CD4-positive, alpha-beta T cell treated with Interferon alpha-2 for 1 hour (primary cell): Measurements from ENCODE around the gene STAC2.

Source experiments
- DNase-seq, 2 donors: peaks; one replicate each; pipeline ENCODE4 v3.0.0-alpha.2; 2020 to 2022

STAC2 gene

DNA sequence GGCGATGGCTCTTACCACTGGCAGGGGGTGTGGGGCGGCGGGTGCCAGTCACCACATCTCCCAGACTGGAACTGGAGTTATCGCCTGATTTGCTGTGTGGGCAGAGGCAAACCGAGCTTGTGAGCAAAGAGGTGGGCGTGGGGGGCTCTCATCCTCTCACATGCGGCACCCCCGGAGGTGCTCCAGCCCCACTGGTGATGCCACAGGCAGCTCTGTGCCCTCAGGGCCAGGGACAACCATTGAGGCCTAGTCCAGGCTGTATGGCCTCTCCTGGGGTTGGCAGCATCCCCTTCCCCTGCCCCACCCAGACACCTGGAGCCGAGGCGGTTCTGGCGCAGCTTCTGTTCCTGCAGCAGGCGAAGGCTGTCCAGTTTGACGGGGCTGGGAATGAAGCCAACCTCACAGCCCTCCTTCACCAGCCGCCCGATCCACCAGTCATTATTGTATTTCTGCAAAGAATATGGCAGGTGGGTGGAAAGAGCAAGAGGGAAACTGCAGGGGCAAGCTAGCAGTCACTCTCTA, 39.2 kb downstream of the STAC2 start:
- DNase-seq, result no peak

DNA sequence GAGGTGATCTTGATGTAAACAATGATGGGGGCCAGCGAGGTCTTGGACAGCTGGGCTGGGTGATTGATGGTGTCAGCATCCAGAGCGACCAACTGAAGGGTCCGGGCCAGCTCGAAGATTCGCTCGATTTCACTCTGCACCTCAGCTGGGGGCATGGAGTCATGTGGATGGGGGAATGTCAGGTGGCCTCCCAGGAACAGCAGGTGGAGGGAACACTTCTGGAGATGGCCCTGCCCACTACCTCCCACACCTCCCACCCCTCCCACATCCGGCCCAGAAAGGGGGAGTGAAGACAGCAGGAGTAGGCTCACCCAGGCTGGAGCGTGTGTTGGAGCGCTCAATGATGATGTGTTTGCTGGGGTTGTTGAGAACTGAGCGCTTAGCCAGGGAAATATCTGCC, 42.0 kb downstream of the STAC2 start:
- no peak for DNase-seq

DNA sequence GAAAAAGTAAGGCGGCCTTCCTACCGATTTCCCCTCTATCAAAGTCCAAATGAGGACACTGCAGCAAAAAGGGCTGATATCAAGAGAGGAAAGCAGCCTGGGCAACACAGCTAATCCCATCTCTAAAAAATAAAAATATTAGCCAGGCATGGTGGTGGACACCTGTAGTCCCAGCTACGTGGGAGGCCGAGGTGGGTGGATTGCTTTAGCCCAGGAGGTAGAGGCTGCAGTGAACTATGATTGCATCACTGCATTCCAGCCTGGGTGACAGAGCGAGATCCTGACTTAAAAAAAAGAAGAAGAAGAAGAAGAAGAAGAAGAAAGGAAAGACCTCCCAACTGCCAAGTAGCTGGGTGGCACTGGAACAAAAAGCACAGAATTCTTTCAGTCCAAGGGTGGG, 42.7 kb downstream of the STAC2 start:
- DNase-seq, result no peak

DNA sequence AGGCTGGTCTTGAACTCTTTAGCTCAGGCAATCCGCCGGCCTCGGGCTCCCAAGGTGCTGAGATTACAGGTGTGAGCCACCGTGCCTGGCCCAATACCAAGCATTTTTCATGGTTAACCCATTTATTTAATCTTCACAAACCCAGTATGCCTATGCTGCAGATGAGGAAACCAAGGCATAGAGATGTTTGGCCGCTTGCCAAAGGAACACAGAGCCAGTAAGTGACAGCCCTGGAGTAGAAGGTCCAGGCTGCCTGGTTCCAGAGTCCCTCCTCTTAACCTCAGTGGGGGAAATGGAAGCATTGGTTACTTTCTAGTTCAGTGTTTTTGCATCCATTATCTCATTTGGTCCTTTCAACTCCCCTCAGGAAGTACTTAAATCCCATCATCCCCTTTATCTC, 44.4 kb downstream of the STAC2 start:
- DNase-seq, result no peak

DNA sequence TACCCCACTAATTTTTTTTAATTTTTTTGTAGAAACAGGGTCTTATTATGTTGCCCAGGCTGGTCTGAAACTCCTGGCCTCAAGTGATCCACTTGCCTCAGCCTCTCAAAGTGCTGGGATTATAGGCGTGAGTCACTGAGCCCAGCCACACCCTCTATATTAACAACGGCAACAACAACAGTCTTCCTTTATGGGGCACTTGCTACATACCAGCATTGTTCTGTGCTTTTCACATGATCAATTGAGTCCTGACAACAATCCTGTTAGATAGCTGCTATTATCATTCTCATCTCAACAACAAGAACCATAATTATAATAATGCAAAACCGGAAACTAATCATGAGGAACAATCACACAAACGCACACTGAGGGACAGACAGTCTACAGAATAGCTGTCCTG, 47.2 kb downstream of the STAC2 start:
- no peak for DNase-seq

DNA sequence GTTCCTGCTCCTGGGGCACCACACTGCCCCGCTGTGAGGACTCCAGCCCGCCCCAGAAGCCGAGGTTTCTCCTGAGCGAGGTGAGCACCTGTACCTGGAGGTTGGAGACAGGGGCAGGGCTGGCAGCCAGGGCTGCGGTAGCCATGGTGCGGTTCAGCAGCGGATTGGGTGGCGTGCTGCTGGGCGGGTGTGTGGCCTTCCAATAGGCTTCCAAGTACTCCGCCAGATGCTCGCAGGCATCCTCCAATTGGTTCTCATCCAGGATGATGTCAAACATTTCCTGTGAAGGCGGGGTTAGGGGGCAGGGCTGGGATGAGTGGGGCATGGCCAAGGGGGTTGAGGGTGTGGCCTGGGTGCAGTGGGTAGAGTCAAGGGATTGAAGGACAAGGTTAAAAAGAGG, 48.5 kb downstream of the STAC2 start:
- no peak for DNase-seq

DNA sequence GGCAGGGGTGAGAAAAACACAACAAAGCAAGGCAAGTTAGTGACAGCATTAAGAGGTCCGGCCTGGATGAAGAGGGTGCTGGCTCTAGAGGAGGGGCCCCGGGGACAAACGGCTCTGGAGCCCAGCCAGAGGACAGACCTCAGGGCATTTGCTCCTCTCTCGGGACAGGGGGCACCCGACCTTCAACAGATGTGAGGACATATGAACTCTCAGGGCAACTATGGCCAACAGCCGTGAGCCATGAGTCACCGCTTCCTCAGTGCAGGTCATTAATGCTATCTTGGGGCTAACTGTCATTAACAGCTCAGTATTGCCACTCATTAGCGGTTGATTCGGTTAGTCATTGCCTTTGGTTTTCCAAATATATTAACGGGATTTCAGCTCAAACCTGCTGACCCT, 50.1 kb downstream of the STAC2 start:
- DNase-seq, result no peak

DNA sequence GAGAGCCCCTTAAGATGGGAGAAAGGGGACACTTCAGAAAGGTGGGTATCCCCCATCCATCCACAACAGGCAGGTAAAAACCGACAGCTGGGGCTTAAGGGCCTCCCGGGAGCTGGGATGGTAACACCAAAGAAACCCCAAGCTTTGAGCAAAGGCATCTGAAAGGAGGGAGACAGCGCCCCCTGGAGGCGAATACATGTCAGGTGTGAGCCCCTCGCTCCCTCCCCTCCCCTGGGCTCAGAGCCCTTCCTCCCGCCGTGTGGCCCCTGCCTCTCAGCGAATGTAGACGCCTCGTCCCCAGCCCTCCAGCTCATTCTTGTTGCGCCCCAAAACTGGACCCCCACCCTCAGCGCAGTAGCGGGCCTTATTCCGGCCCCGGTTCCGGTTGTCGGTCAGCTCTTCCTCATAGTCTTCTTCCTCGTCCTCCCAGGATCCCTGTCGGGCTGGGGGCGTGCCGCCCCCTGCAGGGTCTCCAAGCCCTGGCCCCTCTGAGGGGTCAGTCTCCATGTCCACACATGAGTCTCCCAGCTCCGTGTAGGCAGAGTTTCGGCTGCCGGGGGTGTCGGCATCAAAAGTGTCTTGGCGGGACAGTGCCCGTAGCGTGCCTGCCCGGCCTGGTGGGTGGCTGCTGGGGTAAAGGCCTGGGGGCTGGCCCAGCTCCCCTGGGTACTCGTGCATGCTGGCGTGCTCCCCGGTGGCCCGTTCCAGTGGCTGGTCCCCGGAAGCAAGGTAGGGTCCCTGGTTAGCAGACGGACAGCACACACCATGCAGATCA, 50.6 kb downstream of the STAC2 start:
- peak; percentile 76 to 79 for DNase-seq

DNA sequence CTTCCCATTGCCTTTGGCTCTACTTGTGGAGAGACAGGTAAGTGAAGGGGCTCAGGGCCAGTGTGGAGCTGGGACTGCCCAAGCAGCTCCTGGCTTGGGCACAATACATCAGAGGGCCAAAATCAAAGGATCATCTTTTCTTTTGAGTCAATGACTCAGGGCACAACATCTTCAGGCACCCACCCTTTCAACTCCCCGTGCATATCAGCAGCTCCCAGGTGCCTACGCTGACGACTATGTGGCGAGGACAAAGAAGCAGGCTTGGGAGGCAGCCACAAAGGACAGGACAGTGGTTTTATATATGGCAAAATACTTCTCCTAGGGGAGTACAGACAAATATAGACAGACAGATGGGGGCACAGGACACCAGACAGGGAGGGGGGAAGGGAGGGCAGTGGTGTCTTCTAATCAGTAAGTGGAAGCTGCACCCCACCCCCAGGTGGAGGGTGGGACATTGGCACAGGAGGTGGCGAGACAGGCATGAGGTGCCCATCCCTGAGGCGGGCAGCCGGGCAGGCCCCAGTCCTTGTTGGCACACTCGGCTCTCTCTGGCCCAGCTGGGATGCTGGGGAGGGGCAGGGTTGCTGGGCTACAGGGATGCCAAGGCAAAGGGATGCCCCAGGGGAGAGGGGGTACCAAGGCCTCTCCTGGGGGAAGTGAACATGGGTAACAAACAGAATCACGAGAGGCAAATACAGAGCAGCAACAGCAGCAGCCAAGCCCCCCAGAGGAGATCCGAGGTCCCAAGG, 52.0 kb downstream of the STAC2 start:
- no peak for DNase-seq

DNA sequence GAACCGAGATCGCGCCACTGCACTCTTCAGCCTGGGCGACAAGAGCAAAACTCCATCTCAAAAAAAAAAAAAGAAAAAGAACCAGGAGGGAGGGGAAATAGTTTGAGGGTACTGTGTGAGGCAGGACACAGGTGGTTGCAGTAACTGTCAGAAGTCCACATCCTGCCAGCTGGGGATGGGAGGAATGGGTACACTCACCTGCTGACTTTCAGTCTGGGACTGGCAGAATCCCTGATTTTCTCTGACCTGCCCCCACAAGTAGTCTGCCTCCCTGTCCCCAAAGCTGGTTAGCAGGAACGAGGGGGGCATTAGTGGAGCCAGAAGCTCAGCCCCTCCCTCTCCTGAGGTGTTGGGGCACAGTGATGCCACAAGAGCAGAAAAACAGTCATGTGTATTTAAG, 52.7 kb downstream of the STAC2 start:
- no peak for DNase-seq

DNA sequence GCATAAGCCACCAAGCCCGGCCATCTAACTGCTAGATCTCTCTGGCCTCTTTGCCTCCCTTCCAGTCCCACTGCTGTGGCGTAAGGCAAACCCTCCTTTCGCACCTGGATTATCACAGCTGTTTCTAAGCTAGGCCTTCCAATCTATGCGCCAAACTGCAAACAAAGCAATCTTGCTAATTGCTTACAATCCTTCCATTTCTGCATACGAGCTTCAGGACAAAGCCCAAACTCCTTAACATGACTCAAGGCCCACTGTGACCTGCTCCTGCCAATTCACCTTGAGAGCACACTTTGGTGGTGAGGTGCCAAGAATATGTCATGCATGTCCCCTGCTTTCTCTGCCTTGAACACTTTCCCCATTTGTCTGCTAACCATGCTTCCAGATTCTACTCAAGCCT, 53.8 kb downstream of the STAC2 start:
- DNase-seq, result no peak

DNA sequence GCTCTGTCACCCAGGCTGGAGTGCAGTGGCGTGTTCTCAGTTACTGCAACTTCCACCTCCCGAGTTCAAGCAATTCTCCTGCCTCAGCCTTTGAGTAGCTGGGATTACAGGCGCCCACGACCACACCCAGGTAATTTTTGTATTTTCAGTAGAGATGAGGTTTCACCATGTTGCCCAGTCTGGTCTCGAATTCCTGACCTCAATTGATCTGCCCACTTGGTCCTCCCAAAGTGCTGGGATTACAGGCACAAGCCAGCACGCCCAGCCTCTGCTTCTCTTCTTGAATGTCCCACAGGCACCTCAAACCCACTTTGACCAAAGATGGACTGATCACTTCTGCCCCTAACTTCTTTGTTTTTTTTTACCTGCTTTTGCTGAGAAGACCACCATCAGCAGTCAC, 55.2 kb downstream of the STAC2 start:
- DNase-seq, result no peak

DNA sequence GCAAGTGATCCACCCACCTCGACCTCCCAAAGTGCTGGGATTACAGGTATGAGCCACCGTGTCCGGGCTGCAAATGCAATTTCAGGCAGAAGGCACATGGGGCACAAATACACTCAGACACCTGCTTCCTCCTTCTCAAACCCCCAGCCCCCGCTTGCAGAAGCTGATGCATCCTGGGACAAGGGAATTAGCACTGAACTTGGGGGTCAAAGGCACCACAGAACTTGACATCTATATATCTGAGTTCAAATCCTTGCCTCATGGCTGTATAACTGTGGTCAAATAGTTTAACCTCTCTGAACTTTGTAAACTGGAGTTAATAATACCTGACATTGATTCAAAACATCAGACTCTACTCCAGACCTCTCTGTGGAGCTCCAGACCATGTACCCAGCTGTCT, 55.6 kb downstream of the STAC2 start:
- DNase-seq, result no peak

DNA sequence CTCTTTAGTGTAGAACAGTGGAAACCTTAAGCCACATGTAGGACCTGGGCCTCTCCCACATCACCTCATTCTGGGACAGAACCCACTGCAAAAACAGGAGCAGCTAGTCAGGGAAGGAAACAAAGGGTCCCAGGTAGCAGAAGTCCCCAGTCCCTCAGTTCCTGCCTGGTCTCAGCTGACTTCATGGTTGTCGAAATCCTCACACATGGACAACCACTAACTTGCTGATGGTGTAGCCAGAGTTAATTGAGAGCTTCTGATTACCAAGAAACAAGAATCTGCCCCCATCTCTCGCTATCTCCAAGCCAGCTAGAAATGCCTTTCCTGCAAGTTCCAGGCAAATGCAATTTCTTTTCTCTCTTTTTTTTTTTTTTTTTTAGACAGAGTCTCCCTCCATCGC, 56.2 kb downstream of the STAC2 start:
- DNase-seq, result no peak

DNA sequence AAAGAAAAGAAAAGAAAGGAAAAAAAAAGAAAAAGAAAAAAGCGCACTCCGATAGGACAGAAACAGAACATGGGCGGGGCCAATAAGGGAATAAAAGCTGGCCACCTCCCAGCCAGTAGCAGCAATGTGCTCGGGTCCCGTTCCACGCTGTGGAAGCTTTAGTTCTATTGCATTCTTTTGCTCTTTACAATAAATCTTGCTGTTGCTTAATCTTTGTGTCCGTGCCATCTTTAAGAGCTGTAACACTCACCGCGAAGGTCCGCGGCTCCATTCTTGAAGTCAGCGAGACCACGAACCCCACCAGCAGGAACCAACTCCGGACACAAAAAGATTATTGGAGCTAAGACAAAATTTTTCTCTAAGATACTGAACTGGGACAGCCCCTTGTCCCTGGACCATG, 56.6 kb downstream of the STAC2 start:
- no peak for DNase-seq

DNA sequence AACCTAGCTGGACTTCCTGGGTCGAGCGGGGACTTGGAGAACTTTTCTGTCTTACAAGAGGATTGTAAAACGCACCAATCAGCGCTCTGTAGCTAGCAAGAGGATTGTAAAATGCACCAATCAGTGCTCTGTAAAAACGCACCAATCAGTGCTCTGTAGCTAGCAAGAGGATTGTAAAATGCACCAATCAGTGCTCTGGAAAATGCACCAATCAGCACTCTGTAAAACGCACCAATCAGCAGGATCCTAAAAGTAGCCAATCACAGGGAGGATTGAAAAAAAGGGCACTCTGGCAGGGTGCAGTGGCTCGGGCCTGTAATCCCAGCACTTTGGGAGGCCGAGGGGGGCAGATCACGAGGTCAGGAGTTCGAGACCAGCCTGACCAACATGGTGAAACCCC, 57.2 kb downstream of the STAC2 start:
- peak in 1 of 2 donors; percentile 16 for DNase-seq

DNA sequence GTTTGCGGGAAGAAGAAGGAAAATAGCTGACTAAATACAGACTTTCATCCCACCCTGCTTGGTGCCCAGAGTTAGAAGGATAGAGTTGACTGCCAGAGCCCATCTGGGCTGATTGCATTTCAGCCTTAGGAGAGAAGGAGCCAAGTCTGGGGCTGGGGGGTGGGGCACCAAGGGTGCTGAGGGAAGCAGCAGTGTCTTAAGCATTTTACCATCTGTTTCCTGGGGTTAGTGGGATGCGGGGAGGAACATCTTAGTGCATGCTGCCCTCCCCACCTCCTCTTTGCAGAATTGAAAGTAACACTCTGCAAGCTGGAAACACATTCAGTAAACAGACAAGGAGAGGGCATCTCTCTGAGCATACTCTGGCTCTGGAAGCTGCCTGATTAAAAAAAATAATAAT, 58.3 kb downstream of the STAC2 start:
- peak in 1 of 2 donors; percentile 21 for DNase-seq

DNA sequence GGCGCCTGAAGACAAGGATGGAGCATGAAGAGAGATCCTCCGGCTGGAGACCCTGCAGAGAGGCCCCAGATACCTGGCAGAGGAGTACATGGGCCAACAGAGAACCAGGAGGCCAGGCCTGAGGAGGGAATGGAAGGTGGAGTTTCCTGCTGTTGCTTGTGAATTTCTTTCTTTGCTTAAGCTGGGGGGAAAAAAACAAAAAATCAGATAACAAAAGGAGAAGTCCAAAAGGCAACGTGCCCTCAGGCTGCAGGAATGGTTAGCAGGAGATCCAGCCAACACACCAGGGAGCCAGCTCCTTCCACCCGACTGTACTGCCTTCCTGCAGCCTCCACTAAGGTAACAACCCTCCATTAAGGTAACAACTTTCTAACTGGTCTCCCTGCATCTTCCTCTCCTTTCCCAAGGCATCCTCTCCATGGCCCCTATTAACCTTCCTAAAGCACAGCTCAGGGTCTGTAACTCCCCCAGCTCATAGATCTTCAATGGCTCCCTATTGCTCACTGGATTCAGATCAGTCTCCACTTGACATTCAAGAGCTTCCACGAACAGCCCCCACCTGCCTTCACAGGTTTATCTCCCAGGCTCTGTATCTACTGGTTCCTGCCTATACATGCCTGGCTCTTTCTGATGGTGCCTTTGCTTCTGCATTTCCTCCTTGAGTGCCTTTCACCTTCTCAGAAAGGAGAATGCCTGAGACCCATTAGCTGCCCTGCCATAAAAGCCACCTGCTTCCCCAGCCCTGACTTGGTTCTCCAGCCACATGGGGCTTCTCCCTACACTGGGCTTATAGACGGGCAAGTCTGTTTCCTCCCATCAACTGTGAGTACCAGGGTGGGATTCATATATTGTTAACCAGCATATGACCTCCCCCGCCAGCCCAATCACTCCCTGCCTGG, 59.1 kb downstream of the STAC2 start:
- DNase-seq, result no peak

DNA sequence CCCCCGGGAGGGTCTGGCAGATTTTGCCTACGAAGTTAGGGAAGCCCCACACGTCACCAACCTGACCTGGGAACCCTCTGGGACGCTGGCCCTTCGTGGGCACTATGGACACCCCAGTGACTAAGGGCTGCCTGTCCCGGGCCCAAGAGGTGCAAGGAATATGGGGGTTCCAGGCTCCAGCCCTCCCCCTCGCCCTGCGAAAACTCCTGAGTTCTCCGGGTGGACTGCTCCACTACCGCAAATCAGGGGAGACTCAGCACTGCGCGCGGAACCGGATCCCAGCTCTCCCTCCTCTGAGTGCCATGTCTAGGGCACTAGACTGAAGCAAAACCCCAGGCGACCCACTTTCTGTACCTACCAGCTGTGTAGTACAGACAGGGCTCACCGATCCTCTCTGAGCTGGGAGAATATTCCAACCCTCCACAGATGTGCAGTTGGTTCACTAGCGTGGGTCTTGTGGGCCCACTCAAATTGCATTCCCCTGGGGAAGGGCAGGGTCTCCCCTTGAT, 59.9 kb downstream of the STAC2 start, which contains the start of gene ARL5C:
TSS of gene ARL5C (minus strand) at position 321 of the 509 bp plus-strand sequence. CDS start 401 bp downstream, outside the sequence.
- no peak for DNase-seq

DNA sequence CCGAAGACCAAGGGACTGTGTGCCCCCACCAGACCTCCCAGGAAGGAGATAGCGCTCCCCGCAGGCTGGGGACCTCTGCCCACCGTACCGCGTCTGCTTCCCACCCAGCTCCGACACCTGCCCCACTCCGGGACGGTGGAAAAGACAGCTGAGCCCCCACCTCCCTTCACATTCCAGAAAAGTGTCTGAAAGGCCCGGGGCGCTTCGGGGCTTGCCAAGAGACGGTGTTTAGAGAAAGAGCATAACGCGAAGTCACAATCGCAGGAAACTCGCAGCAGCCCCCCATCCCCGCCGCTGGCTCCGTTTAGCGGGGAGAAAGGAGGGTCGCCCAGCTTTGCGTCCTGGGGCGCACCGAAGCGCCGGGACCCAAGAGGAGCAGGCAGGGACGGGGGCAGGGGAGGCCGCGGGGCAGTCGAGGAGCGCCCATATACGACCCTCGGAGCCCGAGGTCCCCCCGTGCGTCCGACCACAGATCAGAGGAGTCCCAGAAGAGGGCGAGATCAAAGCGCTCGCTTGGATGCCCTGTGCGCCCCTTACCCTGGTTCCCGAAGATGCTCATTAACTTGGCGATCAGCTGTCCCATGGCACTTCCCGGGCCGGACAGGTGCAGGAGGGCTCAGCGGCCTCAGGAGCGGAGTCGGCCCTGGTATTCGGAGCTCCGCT, 60.4 kb downstream of the STAC2 start:
- no peak for DNase-seq

DNA sequence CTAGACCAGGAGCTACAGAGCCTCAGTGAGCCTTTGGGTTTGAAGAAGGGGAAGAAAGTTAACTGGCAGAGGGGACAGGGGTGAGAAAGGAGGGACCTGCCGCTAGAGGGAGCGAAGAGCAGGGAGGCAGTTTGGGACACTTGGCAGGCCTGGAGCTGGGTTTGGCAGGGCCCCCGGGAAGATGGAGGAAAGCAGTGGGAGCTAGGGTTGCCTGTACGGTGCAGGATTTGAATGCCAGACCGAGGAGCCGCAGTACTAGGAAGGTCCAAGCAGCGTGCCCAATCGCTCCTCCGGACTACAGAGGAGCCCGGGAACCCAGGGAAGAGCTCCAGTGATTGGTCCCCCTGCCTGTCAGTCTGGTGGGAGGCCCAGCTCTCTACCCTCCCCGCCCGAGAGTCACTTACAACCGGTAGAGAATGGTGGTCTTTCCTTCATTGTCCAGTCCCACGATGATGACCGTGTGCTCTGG, 61.0 kb downstream of the STAC2 start:
- peak; percentile 75 to 81 for DNase-seq

DNA sequence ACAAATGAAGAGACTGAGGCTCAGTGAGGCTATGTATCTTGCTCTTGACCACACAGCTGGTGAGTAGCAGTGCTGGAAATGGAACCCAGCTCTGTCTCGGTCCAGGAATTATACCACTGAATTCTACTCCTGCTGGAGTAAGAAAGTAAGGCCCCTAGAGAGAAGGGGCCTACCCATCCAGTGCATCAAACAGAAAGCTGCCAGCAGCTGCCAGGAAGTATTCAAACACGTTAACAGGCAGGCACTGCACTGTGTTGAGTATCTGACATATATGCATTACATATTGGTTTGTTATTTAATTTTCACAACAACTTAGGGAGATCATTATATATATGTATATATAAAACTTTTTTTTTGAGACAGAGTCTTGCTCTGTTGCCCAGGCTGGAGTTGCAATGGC, 63.8 kb downstream of the STAC2 start:
- DNase-seq, result no peak
